Measurements from ENCODE around the gene BRF1.

DNA sequence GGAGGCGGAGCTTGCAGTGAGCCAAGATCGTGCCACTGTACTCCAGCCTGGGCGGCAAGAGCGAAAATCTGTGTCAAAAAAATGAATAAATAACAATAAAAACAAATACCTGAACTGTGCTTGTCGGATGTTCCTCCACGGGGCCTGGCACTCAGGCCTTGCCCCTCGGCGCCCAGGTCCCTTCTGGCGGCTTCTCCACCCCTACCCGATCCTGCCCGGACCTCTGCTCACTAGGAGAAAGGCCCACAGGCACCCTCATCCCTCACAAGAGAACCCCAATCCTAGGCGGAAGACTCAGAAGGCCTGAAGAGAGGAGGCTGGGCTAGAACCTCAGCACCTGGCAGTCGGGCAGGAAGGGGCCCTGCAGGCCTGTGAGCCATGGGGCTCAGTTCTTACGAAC, 73.5 kb downstream of the BRF1 start:
- TF ChIP-seq, protein P1, sequence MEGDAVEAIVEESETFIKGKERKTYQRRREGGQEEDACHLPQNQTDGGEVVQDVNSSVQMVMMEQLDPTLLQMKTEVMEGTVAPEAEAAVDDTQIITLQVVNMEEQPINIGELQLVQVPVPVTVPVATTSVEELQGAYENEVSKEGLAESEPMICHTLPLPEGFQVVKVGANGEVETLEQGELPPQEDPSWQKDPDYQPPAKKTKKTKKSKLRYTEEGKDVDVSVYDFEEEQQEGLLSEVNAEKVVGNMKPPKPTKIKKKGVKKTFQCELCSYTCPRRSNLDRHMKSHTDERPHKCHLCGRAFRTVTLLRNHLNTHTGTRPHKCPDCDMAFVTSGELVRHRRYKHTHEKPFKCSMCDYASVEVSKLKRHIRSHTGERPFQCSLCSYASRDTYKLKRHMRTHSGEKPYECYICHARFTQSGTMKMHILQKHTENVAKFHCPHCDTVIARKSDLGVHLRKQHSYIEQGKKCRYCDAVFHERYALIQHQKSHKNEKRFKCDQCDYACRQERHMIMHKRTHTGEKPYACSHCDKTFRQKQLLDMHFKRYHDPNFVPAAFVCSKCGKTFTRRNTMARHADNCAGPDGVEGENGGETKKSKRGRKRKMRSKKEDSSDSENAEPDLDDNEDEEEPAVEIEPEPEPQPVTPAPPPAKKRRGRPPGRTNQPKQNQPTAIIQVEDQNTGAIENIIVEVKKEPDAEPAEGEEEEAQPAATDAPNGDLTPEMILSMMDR (IDR thresholded peaks at IDR 0.05; ENCODE audit: insufficient read depth, low read length, poor library complexity, severe bottlenecking), result no peak
- no peak for TF ChIP-seq EZH2phosphoT487 (conservative IDR thresholded peaks at IDR 0.05; ENCODE audit: low read length)

All from SU-DHL-6 (cell line).